ENCODE results near the gene CCSER1.

CCSER1 gene

DNA sequence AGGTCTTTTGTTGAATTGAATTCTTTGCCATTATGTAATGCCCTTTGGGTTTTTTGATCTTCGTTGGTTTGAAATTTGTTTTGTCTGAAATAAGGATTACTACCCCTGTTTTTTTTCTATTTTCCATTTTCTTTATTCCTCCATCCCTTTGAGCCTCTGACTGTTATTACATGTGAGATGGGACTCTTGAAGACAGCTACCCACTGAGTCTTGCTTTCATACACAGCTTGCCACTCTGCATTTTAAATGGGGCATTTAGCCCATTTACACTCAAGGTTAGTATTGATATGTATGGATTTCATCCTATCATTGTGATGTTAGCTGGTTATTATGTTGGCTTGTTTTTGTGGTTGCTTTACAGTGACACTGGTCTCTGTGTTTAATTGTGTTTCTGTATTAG is 1440.4 kb downstream of the CCSER1 start:
- Histone ChIP-seq H3F3A (ENCODE audit: control insufficient read depth, insufficient read depth) (no peaks in the 10 kb centered on the region), H3K27me3 (ENCODE audit: control insufficient read depth, low read length) (no peaks in the 10 kb centered on the region), H3K4me3 (ENCODE audit: low read length) (no peak overlapping the region), H3K27ac (ENCODE audit: low read depth, low read length) (no peak overlapping the region), H3K36me3 (ENCODE audit: control insufficient read depth, low read length) (no peaks in the 10 kb centered on the region), H3K4me1 (ENCODE audit: control insufficient read depth, low read length) (no peaks in the 10 kb centered on the region), H3K79me2 (ENCODE audit: control insufficient read depth, low read length) (no peaks in the 10 kb centered on the region), H3K4me2 (ENCODE audit: low read length) (no peak overlapping the region), H3K9me3 (ENCODE audit: control insufficient read depth, insufficient read depth, low read length) (no peaks in the 10 kb centered on the region), H3K9me2 (replicated peaks; ENCODE audit: control insufficient read depth, low read length) (no peaks in the 10 kb centered on the region), H4K20me1 (ENCODE audit: control insufficient read depth, insufficient read depth, low read depth, low read length) (no peaks in the 10 kb centered on the region)
- TF ChIP-seq, protein P1, sequence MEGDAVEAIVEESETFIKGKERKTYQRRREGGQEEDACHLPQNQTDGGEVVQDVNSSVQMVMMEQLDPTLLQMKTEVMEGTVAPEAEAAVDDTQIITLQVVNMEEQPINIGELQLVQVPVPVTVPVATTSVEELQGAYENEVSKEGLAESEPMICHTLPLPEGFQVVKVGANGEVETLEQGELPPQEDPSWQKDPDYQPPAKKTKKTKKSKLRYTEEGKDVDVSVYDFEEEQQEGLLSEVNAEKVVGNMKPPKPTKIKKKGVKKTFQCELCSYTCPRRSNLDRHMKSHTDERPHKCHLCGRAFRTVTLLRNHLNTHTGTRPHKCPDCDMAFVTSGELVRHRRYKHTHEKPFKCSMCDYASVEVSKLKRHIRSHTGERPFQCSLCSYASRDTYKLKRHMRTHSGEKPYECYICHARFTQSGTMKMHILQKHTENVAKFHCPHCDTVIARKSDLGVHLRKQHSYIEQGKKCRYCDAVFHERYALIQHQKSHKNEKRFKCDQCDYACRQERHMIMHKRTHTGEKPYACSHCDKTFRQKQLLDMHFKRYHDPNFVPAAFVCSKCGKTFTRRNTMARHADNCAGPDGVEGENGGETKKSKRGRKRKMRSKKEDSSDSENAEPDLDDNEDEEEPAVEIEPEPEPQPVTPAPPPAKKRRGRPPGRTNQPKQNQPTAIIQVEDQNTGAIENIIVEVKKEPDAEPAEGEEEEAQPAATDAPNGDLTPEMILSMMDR (IDR thresholded peaks at IDR 0.05; ENCODE audit: low read depth, low read length, poor library complexity, severe bottlenecking) = no peak
- no peak for TF ChIP-seq EZH2phosphoT487 (IDR thresholded peaks at IDR 0.05; ENCODE audit: borderline replicate concordance, low read length)

DNA sequence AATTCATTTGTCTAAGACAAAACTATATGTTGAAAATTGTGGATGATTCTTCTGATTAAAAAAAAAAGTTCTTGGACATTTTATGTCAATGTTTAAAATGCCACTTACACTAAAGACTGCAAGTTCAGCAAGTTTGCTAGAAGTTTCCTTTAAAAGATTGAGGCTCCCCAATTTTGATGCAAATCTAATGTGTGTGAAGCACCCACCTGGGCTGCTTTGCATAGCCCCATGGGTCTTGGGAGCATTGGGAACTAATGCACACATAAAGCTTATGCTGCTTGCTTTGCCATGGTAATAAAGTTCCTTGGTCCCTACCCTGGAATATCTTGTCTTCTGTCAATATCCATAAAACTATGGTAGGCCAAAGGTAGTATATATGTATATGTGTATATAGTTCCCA is 1450.7 kb downstream of the CCSER1 start:
- Histone ChIP-seq H3K9me2 (replicated peaks; ENCODE audit: control insufficient read depth, low read length) (no peaks in the 10 kb centered on the region), H3K9me3 (ENCODE audit: control insufficient read depth, insufficient read depth, low read length) (no peaks in the 10 kb centered on the region), H3K27ac (ENCODE audit: low read depth, low read length) (no peak overlapping the region), H3K79me2 (ENCODE audit: control insufficient read depth, low read length) (no peaks in the 10 kb centered on the region), H3K4me2 (ENCODE audit: low read length) (no peak overlapping the region), H3K36me3 (ENCODE audit: control insufficient read depth, low read length) (no peaks in the 10 kb centered on the region), H3K4me1 (ENCODE audit: control insufficient read depth, low read length) (no peaks in the 10 kb centered on the region), H3K4me3 (ENCODE audit: low read length) (no peak overlapping the region), H3F3A (ENCODE audit: control insufficient read depth, insufficient read depth) (no peaks in the 10 kb centered on the region), H4K20me1 (ENCODE audit: control insufficient read depth, insufficient read depth, low read depth, low read length) (no peaks in the 10 kb centered on the region), H3K27me3 (ENCODE audit: control insufficient read depth, low read length) (no peaks in the 10 kb centered on the region)
- no peak for TF ChIP-seq EZH2phosphoT487 (IDR thresholded peaks at IDR 0.05; ENCODE audit: borderline replicate concordance, low read length)
- TF ChIP-seq, protein P1 (IDR thresholded peaks at IDR 0.05; ENCODE audit: low read depth, low read length, poor library complexity, severe bottlenecking) = no peak

DNA sequence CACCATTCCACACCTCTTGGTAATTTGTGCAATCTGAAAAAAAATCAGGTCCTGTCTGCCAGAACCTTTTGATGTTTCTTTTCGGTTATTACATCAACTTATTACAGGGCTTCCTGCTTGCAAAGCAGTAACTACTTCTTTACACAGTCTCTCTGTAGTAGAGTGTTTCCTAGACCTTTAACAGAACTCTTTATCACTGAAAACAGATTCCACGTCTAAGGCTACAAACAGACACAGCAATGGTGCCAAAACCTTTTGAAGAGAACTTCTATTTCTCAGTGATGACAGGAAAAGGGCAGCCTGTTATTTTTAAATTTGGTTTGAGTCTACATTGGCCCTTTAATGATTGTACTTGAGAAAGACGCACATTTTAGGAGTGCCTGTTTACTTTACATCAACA is 1463.1 kb downstream of the CCSER1 start:
- no peaks in the 10 kb centered on the region for H3K36me3 ChIP-seq (ENCODE audit: control insufficient read depth, low read length)
- no peaks in the 10 kb centered on the region for H3K27me3 ChIP-seq (ENCODE audit: control insufficient read depth, low read length)
- no peak overlapping the region for H3K4me3 ChIP-seq (ENCODE audit: low read length)
- H3K9me2 ChIP-seq (replicated peaks; ENCODE audit: control insufficient read depth, low read length) = no peaks in the 10 kb centered on the region; the same call in 1 of the 2 replicates
- no peaks in the 10 kb centered on the region for H3F3A ChIP-seq (ENCODE audit: control insufficient read depth, insufficient read depth)
- H4K20me1 ChIP-seq (ENCODE audit: control insufficient read depth, insufficient read depth, low read depth, low read length) = no peaks in the 10 kb centered on the region
- H3K9me3 ChIP-seq (ENCODE audit: control insufficient read depth, insufficient read depth, low read length) = no peaks in the 10 kb centered on the region
- H3K79me2 ChIP-seq (ENCODE audit: control insufficient read depth, low read length) = no peaks in the 10 kb centered on the region
- no peaks in the 10 kb centered on the region for H3K4me1 ChIP-seq (ENCODE audit: control insufficient read depth, low read length)
- TF ChIP-seq, protein P1 (IDR thresholded peaks at IDR 0.05; ENCODE audit: low read depth, low read length, poor library complexity, severe bottlenecking) = no peak
- TF ChIP-seq EZH2phosphoT487 (IDR thresholded peaks at IDR 0.05; ENCODE audit: borderline replicate concordance, low read length) = no peak
- no peak overlapping the region for H3K4me2 ChIP-seq (ENCODE audit: low read length)
- no peak overlapping the region for H3K27ac ChIP-seq (ENCODE audit: low read depth, low read length)

DNA sequence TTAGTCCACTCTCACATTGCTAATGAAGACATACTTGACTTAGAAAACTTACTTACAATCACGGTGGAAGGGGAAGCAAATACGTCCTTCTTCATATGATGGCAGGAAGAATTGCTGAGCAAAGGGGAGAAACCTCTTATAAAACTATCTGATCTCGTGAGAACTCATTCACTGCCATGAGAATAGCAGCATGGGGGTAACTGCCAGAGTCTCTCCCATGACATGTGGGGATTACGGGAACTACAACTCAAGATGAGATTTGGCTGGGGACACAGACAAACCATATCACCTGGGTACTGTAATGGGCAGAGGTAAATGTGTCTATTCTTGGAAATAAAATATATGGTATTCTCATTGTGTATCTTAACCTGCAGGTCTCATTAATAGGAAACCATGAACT is 1464.9 kb downstream of the CCSER1 start:
- Histone ChIP-seq H3K9me3 (ENCODE audit: control insufficient read depth, insufficient read depth, low read length) (no peaks in the 10 kb centered on the region), H3K4me1 (ENCODE audit: control insufficient read depth, low read length) (no peaks in the 10 kb centered on the region), H3K79me2 (ENCODE audit: control insufficient read depth, low read length) (no peaks in the 10 kb centered on the region), H3F3A (ENCODE audit: control insufficient read depth, insufficient read depth) (no peaks in the 10 kb centered on the region), H3K36me3 (ENCODE audit: control insufficient read depth, low read length) (no peaks in the 10 kb centered on the region), H3K9me2 (replicated peaks; ENCODE audit: control insufficient read depth, low read length) (no peaks in the 10 kb centered on the region), H3K27ac (ENCODE audit: low read depth, low read length) (no peak overlapping the region), H3K27me3 (ENCODE audit: control insufficient read depth, low read length) (no peaks in the 10 kb centered on the region), H3K4me2 (ENCODE audit: low read length) (no peak overlapping the region), H3K4me3 (ENCODE audit: low read length) (no peak overlapping the region), H4K20me1 (ENCODE audit: control insufficient read depth, insufficient read depth, low read depth, low read length) (no peaks in the 10 kb centered on the region)
- no peak for TF ChIP-seq EZH2phosphoT487 (IDR thresholded peaks at IDR 0.05; ENCODE audit: borderline replicate concordance, low read length)
- TF ChIP-seq, protein P1 (IDR thresholded peaks at IDR 0.05; ENCODE audit: low read depth, low read length, poor library complexity, severe bottlenecking) = no peak
